PC-9 (cell line): ENCODE data around the gene ADAMTS10.

Source experiments
- EZH2 ChIP-seq: fragments of 200-600 bp; sonication (generic); IDR thresholded peaks from 2 replicates; pipeline ENCODE4 v1.8.0; 2017; ENCODE audit warnings: antibody characterized with exemption, low read depth
- TF ChIP-seq, protein P1 (sequence below): fragments of 200-600 bp; sonication (generic); conservative IDR thresholded peaks from 2 replicates; pipeline ENCODE4 v1.6.1; 2017; ENCODE audit warnings: mixed run types, antibody characterized with exemption, mild to moderate bottlenecking, moderate library complexity

DNA sequence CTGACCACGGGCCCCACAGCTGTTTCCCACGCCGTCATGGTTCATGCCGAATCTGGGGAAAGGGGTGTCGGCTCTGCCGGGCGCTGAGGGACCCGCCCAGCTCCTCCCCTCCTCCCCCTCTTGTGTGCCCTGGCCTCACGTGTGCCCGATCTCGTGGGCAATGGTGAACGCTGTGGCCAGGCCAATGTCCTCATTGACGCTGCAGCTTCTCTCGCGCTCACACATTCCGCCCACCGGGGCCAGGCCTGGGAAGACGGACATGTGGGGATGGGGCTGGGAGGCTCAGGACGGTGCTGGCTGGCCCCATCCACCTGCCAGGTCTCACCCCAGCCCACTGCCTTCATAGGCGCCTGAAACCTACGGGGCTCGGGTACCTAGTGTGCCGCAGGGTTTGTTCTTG, 14.3 kb downstream of the ADAMTS10 start:
- TF ChIP-seq, protein P1, sequence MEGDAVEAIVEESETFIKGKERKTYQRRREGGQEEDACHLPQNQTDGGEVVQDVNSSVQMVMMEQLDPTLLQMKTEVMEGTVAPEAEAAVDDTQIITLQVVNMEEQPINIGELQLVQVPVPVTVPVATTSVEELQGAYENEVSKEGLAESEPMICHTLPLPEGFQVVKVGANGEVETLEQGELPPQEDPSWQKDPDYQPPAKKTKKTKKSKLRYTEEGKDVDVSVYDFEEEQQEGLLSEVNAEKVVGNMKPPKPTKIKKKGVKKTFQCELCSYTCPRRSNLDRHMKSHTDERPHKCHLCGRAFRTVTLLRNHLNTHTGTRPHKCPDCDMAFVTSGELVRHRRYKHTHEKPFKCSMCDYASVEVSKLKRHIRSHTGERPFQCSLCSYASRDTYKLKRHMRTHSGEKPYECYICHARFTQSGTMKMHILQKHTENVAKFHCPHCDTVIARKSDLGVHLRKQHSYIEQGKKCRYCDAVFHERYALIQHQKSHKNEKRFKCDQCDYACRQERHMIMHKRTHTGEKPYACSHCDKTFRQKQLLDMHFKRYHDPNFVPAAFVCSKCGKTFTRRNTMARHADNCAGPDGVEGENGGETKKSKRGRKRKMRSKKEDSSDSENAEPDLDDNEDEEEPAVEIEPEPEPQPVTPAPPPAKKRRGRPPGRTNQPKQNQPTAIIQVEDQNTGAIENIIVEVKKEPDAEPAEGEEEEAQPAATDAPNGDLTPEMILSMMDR = no peak
- TF ChIP-seq EZH2 = no peak
